HEK293 (cell line): ENCODE measurements around the gene DENND1A.

Source experiments
- CTCF ChIA-PET: fragments of 350-600 bp; formaldehyde crosslinking; extraction: SDS; loops from one replicate; lab custom pipeline; 2021; ENCODE audit warnings: antibody characterized with exemption; lab: Yijun Ruan, JAX
- POLR2A ChIA-PET: fragments of 300-600 bp; formaldehyde crosslinking; extraction: SDS; loops from one replicate; lab custom pipeline; 2020; ENCODE audit warnings: antibody characterized with exemption, inconsistent platforms; lab: Yijun Ruan, JAX
- H3K27ac ChIP-seq: fragments of 200-500 bp; sonication (Bioruptor generic); 2 replicates; pipeline ENCODE4 v1.5.1; 2014; ENCODE audit warnings: low read depth, low read length, control low read depth, inconsistent platforms; ENCODE audit errors: extremely low read depth
- H3K36me3 ChIP-seq, 2 experiments: fragments of 200-500 bp in 1 of 2; sonication (Bioruptor generic) in 1 of 2; 1 replicate in 1 of 2; 2 replicates in 1 of 2; pipeline ENCODE4 v1.5.1; 2014 to 2017; ENCODE audit warnings: inconsistent platforms in 2 of 2, low read length in 2 of 2; ENCODE audit not compliant: control insufficient read depth in 2 of 2, insufficient read depth in 1 of 2
- H3K4me1 ChIP-seq: fragments of 200-500 bp; sonication (Bioruptor generic); 2 replicates; pipeline ENCODE4 v1.5.1; 2014; ENCODE audit warnings: mild to moderate bottlenecking, low read length, inconsistent platforms; ENCODE audit not compliant: control insufficient read depth, insufficient read depth
- H3K4me3 ChIP-seq: 2 replicates; pipeline ENCODE4 v1.5.1; 2011; ENCODE audit warnings: low read depth, mild to moderate bottlenecking, control low read depth, low read length, moderate library complexity
- H3K9me3 ChIP-seq: fragments of 200-500 bp; sonication (Bioruptor generic); 2 replicates; pipeline ENCODE4 v1.5.1; 2014; ENCODE audit warnings: low read depth, low read length, inconsistent platforms; ENCODE audit not compliant: control insufficient read depth, insufficient read depth
- BCL11A ChIP-seq: fragments of 450-650 bp; formaldehyde crosslinking; IDR thresholded peaks from 2 replicates; pipeline ENCODE4 v1.5.1; 2016; ENCODE audit warnings: low read depth, missing biosample characterization, missing genetic modification characterization
- EGR2 ChIP-seq: fragments of 450-650 bp; formaldehyde crosslinking; IDR thresholded peaks from 2 replicates; pipeline ENCODE4 v1.5.1; 2016; ENCODE audit warnings: low read depth, missing biosample characterization, missing genetic modification characterization
- HOXA7 ChIP-seq: sonication (generic); formaldehyde crosslinking; IDR thresholded peaks from 2 replicates; pipeline ENCODE4 v1.8.1; 2022; ENCODE audit warnings: missing genetic modification reagents, borderline replicate concordance
- HOXC10 ChIP-seq: sonication (generic); formaldehyde crosslinking; IDR thresholded peaks from 2 replicates; pipeline ENCODE4 v1.8.1; 2023; ENCODE audit warnings: mild to moderate bottlenecking, missing genetic modification reagents
- MYNN ChIP-seq: fragments of 450-650 bp; formaldehyde crosslinking; IDR thresholded peaks from 2 replicates; pipeline ENCODE4 v1.5.1; 2016; ENCODE audit warnings: missing biosample characterization, missing genetic modification characterization, borderline replicate concordance
- OSR2 ChIP-seq: fragments of 450-650 bp; formaldehyde crosslinking; IDR thresholded peaks from 2 replicates; pipeline ENCODE4 v1.5.1; 2016; ENCODE audit warnings: missing biosample characterization, missing genetic modification characterization
- RBAK ChIP-seq: fragments of 450-650 bp; formaldehyde crosslinking; IDR thresholded peaks from 2 replicates; pipeline ENCODE4 v1.5.1; 2016; ENCODE audit warnings: missing biosample characterization, missing genetic modification characterization
- SCRT2 ChIP-seq: fragments of 450-650 bp; formaldehyde crosslinking; IDR thresholded peaks from 2 replicates; pipeline ENCODE4 v1.5.1; 2016; ENCODE audit warnings: missing biosample characterization, missing genetic modification characterization
- SP2 ChIP-seq: fragments of 450-650 bp; formaldehyde crosslinking; IDR thresholded peaks from 2 replicates; pipeline ENCODE4 v1.5.1; 2016; ENCODE audit warnings: missing biosample characterization, missing genetic modification characterization
- ZBTB7A ChIP-seq: fragments of 450-650 bp; formaldehyde crosslinking; IDR thresholded peaks from 2 replicates; pipeline ENCODE4 v1.5.1; 2016; ENCODE audit warnings: low read depth, missing biosample characterization, missing genetic modification characterization
- ZFP69B ChIP-seq: fragments of 450-650 bp; formaldehyde crosslinking; IDR thresholded peaks from 2 replicates; pipeline ENCODE4 v1.5.1; 2016; ENCODE audit warnings: missing biosample characterization, missing genetic modification characterization
- ZNF112 ChIP-seq: fragments of 450-650 bp; formaldehyde crosslinking; IDR thresholded peaks from 2 replicates; pipeline ENCODE4 v1.5.0; 2017; ENCODE audit warnings: missing biosample characterization, missing genetic modification characterization
- ZNF140 ChIP-seq: fragments of 450-650 bp; formaldehyde crosslinking; IDR thresholded peaks from 2 replicates; pipeline ENCODE4 v1.5.1; 2016; ENCODE audit warnings: missing biosample characterization, missing genetic modification characterization
- ZNF2 ChIP-seq: fragments of 450-650 bp; formaldehyde crosslinking; IDR thresholded peaks from 2 replicates; pipeline ENCODE4 v1.5.1; 2016; ENCODE audit warnings: missing biosample characterization, missing genetic modification characterization
- ZNF426 ChIP-seq: fragments of 450-650 bp; formaldehyde crosslinking; IDR thresholded peaks from 2 replicates; pipeline ENCODE4 v1.5.1; 2017; ENCODE audit warnings: missing biosample characterization, missing genetic modification characterization, mild to moderate bottlenecking, inconsistent platforms, moderate library complexity
- ZNF549 ChIP-seq: fragments of 450-650 bp; IDR thresholded peaks from 2 replicates; pipeline ENCODE4 v1.5.1; 2018; ENCODE audit warnings: missing biosample characterization, missing genetic modification characterization, mild to moderate bottlenecking, inconsistent platforms, moderate library complexity
- ZNF560 ChIP-seq: fragments of 450-650 bp; formaldehyde crosslinking; IDR thresholded peaks from 2 replicates; pipeline ENCODE4 v1.5.1; 2017; ENCODE audit warnings: missing biosample characterization, missing genetic modification characterization, borderline replicate concordance
- ZNF701 ChIP-seq: fragments of 450-650 bp; formaldehyde crosslinking; IDR thresholded peaks from 2 replicates; pipeline ENCODE4 v1.5.1; 2016; ENCODE audit warnings: missing biosample characterization, missing genetic modification characterization
- TF ChIP-seq, protein P1 (sequence below): fragments of 450-650 bp; formaldehyde crosslinking; IDR thresholded peaks from 2 replicates; pipeline ENCODE4 v1.5.1; 2017; ENCODE audit warnings: missing biosample characterization, missing genetic modification characterization
- TF ChIP-seq, protein P2 (sequence below): fragments of 450-650 bp; formaldehyde crosslinking; IDR thresholded peaks from 2 replicates; pipeline ENCODE4 v1.5.1; 2016; ENCODE audit warnings: missing biosample characterization, missing genetic modification characterization
- TF ChIP-seq, protein P3 (sequence below): fragments of 450-650 bp; formaldehyde crosslinking; IDR thresholded peaks from 2 replicates; pipeline ENCODE4 v1.5.1; 2017; ENCODE audit warnings: missing biosample characterization, mild to moderate bottlenecking, missing genetic modification characterization, moderate library complexity

DENND1A gene

DNA sequence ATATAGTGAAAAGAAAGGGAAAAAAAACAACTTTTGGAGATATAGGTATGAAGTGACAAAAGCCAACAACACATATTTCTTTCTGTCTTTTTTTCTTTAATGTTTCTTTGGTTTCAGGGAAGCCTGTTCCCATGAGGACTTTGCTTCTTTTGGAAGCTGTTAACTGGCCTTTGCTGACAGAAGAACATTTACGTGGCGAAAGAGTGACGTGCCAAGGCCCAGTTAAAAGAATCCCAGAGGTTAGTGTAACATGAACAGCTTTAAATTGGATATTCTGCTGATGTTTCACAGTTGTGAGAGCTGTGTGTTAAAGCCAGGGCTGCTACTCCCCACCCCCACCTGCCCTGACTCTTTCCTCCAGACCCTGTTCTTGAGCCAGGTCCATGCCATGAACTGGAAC lies 298.1 kb downstream of the DENND1A start:
- Histone ChIP-seq H3K27ac (no peak overlapping the region), H3K36me3 (peaks cover 0 to 6% of the 10 kb centered on the region in 2 experiments; a peak in 1 of 3 replicates), H3K9me3 (no peaks in the 10 kb centered on the region), H3K4me3 (no peak overlapping the region), H3K4me1 (no peaks in the 10 kb centered on the region)
- ChIA-PET POLR2A (no interaction called here), CTCF (interaction anchor here (1.2 kb wide), 1 partner anchor 407 kb away, joined by 4 read pairs; no protein-coding TSS in a partner anchor)
- no peak for TF ChIP-seq ZNF426 (tag by site-specific recombination)
- TF ChIP-seq MYNN (tag by site-specific recombination) = no peak
- TF ChIP-seq HOXA7 (CRISPR knock-in tag) = no peak
- no peak for TF ChIP-seq ZFP69B
- TF ChIP-seq ZBTB7A (tag by site-specific recombination) = no peak
- no peak for TF ChIP-seq SP2 (tag by site-specific recombination)
- no peak for TF ChIP-seq OSR2 (tag by site-specific recombination)
- TF ChIP-seq ZNF549 (tag by site-specific recombination) = no peak
- TF ChIP-seq BCL11A = no peak
- TF ChIP-seq HOXC10 = no peak
- TF ChIP-seq, protein P1, sequence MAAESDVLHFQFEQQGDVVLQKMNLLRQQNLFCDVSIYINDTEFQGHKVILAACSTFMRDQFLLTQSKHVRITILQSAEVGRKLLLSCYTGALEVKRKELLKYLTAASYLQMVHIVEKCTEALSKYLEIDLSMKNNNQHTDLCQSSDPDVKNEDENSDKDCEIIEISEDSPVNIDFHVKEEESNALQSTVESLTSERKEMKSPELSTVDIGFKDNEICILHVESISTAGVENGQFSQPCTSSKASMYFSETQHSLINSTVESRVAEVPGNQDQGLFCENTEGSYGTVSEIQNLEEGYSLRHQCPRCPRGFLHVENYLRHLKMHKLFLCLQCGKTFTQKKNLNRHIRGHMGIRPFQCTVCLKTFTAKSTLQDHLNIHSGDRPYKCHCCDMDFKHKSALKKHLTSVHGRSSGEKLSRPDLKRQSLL (tag by site-specific recombination) = no peak
- no peak for TF ChIP-seq ZNF560 (tag by site-specific recombination)
- TF ChIP-seq ZNF701 = no peak
- TF ChIP-seq, protein P2, sequence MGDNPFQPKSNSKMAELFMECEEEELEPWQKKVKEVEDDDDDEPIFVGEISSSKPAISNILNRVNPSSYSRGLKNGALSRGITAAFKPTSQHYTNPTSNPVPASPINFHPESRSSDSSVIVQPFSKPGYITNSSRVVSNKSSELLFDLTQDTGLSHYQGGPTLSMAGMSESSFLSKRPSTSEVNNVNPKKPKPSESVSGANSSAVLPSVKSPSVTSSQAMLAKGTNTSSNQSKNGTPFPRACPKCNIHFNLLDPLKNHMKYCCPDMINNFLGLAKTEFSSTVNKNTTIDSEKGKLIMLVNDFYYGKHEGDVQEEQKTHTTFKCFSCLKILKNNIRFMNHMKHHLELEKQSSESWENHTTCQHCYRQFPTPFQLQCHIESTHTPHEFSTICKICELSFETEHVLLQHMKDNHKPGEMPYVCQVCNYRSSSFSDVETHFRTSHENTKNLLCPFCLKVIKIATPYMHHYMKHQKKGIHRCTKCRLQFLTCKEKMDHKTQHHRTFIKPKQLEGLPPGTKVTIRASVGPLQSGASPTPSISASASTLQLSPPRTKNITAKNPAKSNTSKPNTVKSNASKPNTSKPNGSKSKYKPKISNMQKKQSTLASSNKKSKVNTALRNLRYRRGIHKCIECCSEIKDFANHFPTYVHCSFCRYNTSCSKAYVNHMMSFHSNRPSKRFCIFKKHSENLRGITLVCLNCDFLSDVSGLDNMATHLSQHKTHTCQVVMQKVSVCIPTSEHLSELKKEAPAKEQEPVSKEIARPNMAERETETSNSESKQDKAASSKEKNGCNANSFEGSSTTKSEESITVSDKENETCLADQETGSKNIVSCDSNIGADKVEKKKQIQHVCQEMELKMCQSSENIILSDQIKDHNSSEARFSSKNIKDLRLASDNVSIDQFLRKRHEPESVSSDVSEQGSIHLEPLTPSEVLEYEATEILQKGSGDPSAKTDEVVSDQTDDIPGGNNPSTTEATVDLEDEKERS (tag by site-specific recombination) = no peak
- TF ChIP-seq, protein P3, sequence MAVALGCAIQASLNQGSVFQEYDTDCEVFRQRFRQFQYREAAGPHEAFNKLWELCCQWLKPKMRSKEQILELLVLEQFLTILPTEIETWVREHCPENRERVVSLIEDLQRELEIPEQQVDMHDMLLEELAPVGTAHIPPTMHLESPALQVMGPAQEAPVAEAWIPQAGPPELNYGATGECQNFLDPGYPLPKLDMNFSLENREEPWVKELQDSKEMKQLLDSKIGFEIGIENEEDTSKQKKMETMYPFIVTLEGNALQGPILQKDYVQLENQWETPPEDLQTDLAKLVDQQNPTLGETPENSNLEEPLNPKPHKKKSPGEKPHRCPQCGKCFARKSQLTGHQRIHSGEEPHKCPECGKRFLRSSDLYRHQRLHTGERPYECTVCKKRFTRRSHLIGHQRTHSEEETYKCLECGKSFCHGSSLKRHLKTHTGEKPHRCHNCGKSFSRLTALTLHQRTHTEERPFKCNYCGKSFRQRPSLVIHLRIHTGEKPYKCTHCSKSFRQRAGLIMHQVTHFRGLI (tag by site-specific recombination) = no peak

DNA sequence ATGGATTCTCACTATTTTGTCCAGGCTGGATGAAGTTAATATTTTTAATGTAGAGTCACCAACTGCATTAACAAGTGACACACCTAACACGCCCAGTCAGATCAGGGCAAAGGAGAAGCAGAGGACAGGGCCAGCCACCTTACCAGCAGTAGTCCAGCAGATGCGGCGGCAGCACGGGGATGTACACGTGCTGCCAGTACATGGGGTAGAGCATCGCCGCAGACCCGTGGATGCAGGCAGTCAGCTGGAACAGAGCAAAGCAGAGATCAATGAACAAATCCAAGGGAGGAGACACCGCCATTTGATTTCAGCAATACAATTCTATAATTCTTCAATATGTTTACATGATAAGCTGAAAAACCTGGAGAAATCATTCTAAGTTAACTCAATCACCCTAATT lies 299.7 kb downstream of the DENND1A start:
- TF ChIP-seq ZNF140 (tag by site-specific recombination) = no peak
- no peak for TF ChIP-seq ZNF112 (tag by site-specific recombination)
- TF ChIP-seq EGR2 (tag by site-specific recombination) = no peak
- TF ChIP-seq RBAK (tag by site-specific recombination) = no peak
- TF ChIP-seq ZNF2 (tag by site-specific recombination) = no peak
- no peak for TF ChIP-seq SCRT2 (tag by site-specific recombination)
- CTCF ChIA-PET = no interaction called here
- H3K36me3 ChIP-seq = peaks cover 0 to 6% of the 10 kb centered on the region in 2 experiments; a peak in 1 of 3 replicates

More for the DNA sequence above, 299.7 kb downstream of the DENND1A start:
- Histone ChIP-seq H3K9me3 (no peaks in the 10 kb centered on the region), H3K27ac (no peak overlapping the region), H3K4me1 (no peaks in the 10 kb centered on the region), H3K4me3 (no peak overlapping the region)
- POLR2A ChIA-PET = no interaction called here
